HEK293 (cell line): ENCODE results near the gene GGTA1.

ENCODE experiments used
- CTCF ChIA-PET: fragments of 350-600 bp; formaldehyde crosslinking; extraction: SDS; loops from one replicate; lab custom pipeline; 2021; ENCODE audit warnings: antibody characterized with exemption; lab: Yijun Ruan, JAX
- POLR2A ChIA-PET: fragments of 300-600 bp; formaldehyde crosslinking; extraction: SDS; loops from one replicate; lab custom pipeline; 2020; ENCODE audit warnings: antibody characterized with exemption, inconsistent platforms; lab: Yijun Ruan, JAX
- H3K27ac ChIP-seq: fragments of 200-500 bp; sonication (Bioruptor generic); 2 replicates; pipeline ENCODE4 v1.5.1; 2014; ENCODE audit warnings: low read depth, low read length, control low read depth, inconsistent platforms; ENCODE audit errors: extremely low read depth
- H3K36me3 ChIP-seq, 2 experiments: fragments of 200-500 bp in 1 of 2; sonication (Bioruptor generic) in 1 of 2; 1 replicate in 1 of 2; 2 replicates in 1 of 2; pipeline ENCODE4 v1.5.1; 2014 to 2017; ENCODE audit warnings: inconsistent platforms in 2 of 2, low read length in 2 of 2; ENCODE audit not compliant: control insufficient read depth in 2 of 2, insufficient read depth in 1 of 2
- H3K4me1 ChIP-seq: fragments of 200-500 bp; sonication (Bioruptor generic); 2 replicates; pipeline ENCODE4 v1.5.1; 2014; ENCODE audit warnings: mild to moderate bottlenecking, low read length, inconsistent platforms; ENCODE audit not compliant: control insufficient read depth, insufficient read depth
- H3K4me3 ChIP-seq: 2 replicates; pipeline ENCODE4 v1.5.1; 2011; ENCODE audit warnings: low read depth, mild to moderate bottlenecking, control low read depth, low read length, moderate library complexity
- H3K9me3 ChIP-seq: fragments of 200-500 bp; sonication (Bioruptor generic); 2 replicates; pipeline ENCODE4 v1.5.1; 2014; ENCODE audit warnings: low read depth, low read length, inconsistent platforms; ENCODE audit not compliant: control insufficient read depth, insufficient read depth
- INSM2 ChIP-seq: fragments of 450-650 bp; formaldehyde crosslinking; IDR thresholded peaks from 2 replicates; pipeline ENCODE4 v1.5.1; 2016; ENCODE audit warnings: missing biosample characterization, missing genetic modification characterization
- MEIS1 ChIP-seq: sonication (generic); formaldehyde crosslinking; IDR thresholded peaks from 2 replicates; pipeline ENCODE4 v1.8.1; 2022; ENCODE audit warnings: missing genetic modification reagents, mild to moderate bottlenecking, borderline replicate concordance
- ZBTB1 ChIP-seq: fragments of 450-650 bp; formaldehyde crosslinking; IDR thresholded peaks from 2 replicates; pipeline ENCODE4 v1.5.1; 2016; ENCODE audit warnings: missing biosample characterization, missing genetic modification characterization
- ZIC2 ChIP-seq: fragments of 450-650 bp; formaldehyde crosslinking; IDR thresholded peaks from 2 replicates; pipeline ENCODE4 v1.5.1; 2016; ENCODE audit warnings: missing biosample characterization, missing genetic modification characterization
- ZNF132 ChIP-seq: fragments of 450-650 bp; formaldehyde crosslinking; IDR thresholded peaks from 2 replicates; pipeline ENCODE4 v1.5.1; 2017; ENCODE audit warnings: missing biosample characterization, missing genetic modification characterization, borderline replicate concordance
- ZNF148 ChIP-seq: fragments of 450-650 bp; formaldehyde crosslinking; IDR thresholded peaks from 2 replicates; pipeline ENCODE4 v1.5.0; 2017; ENCODE audit warnings: missing biosample characterization, missing genetic modification characterization, borderline replicate concordance
- ZNF175 ChIP-seq: fragments of 450-650 bp; formaldehyde crosslinking; IDR thresholded peaks from 2 replicates; pipeline ENCODE4 v1.5.1; 2016; ENCODE audit warnings: missing biosample characterization, missing genetic modification characterization
- ZNF239 ChIP-seq: fragments of 450-650 bp; formaldehyde crosslinking; IDR thresholded peaks from 2 replicates; pipeline ENCODE4 v1.5.1; 2016; ENCODE audit warnings: missing biosample characterization, missing genetic modification characterization
- ZNF274 ChIP-seq, 2 experiments: fragments of 200-500 bp in 1 of 2; fragments of 450-650 bp in 1 of 2; sonication (Bioruptor generic) in 1 of 2; formaldehyde crosslinking in 1 of 2; IDR thresholded peaks; 2 replicates each; pipeline versions ENCODE4 v1.5.1 to v1.6.1; 2014 to 2016; ENCODE audit warnings: borderline replicate concordance in 1 of 2, inconsistent platforms in 1 of 2, low read length in 1 of 2, missing biosample characterization in 1 of 2, missing genetic modification characterization in 1 of 2
- ZNF311 ChIP-seq: fragments of 450-650 bp; formaldehyde crosslinking; IDR thresholded peaks from 2 replicates; pipeline ENCODE4 v1.5.1; 2017; ENCODE audit warnings: missing biosample characterization, missing genetic modification characterization, borderline replicate concordance
- ZNF518A ChIP-seq: fragments of 450-650 bp; formaldehyde crosslinking; conservative IDR thresholded peaks from 2 replicates; pipeline ENCODE4 v1.5.1; 2016; ENCODE audit warnings: low read depth, missing biosample characterization, missing genetic modification characterization

GGTA1 gene

GRCh38 chr9:121454972-121455371 lies 44.7 kb downstream of the GGTA1 start:
- TF ChIP-seq ZNF148 (tag by site-specific recombination) (no peak), ZBTB1 (tag by site-specific recombination) (no peak), ZNF175 (tag by site-specific recombination) (no peak), ZNF274 (IDR thresholded peaks at IDR 0.05; ENCODE audit: low read length) (no peak), ZNF274 (tag by site-specific recombination; IDR thresholded peaks at IDR 0.05; ENCODE audit: borderline replicate concordance) (no peak), ZNF132 (tag by site-specific recombination) (no peak)
- ChIA-PET CTCF (interaction anchor here (0.6 to 1.5 kb wide), 3 partner anchors 35 to 567 kb away, joined by 3 to 6 read pairs (median 4); no protein-coding TSS in a partner anchor), POLR2A (no interaction called here)
- peaks cover 7% of the 10 kb centered on the region; the same call in 1 of the 2 replicates for H3K4me1 ChIP-seq
- no peaks in the 10 kb centered on the region for H3K9me3 ChIP-seq
- H3K4me3 ChIP-seq, result no peak overlapping the region
- H3K27ac ChIP-seq, result no peak overlapping the region
- no peaks in the 10 kb centered on the region for H3K36me3 ChIP-seq

GRCh38 chr9:121453232-121453892 lies 46.3 kb downstream of the GGTA1 start:
- Histone ChIP-seq H3K4me3 (no peak overlapping the region), H3K9me3 (no peaks in the 10 kb centered on the region), H3K36me3 (no peaks in the 10 kb centered on the region), H3K4me1 (peaks cover 9% of the 10 kb centered on the region; the same call in 1 of the 2 replicates), H3K27ac (no peak overlapping the region)
- TF ChIP-seq ZNF518A (tag by site-specific recombination) (no peak), MEIS1 (CRISPR knock-in tag) (no peak), ZNF239 (no peak), ZNF311 (tag by site-specific recombination) (no peak), INSM2 (no peak), ZIC2 (tag by site-specific recombination) (peak; percentile 100)
- POLR2A ChIA-PET, result no interaction called here
- CTCF ChIA-PET, result interaction anchor here (1.5 kb wide), 1 partner anchor 9 kb away, joined by 7 read pairs; no protein-coding TSS in a partner anchor
